Neural cell (in vitro differentiated cells): ENCODE data around the gene PARD3B. TPM values are rescaled to one million over a fixed set of nuclear protein-coding genes. Genes with fewer than 3 reads are reported as not detected.

Source experiments
- H2AFZ ChIP-seq: fragments of 200-600, 300-800 bp; sonication (generic), shearing (Covaris generic); 2 replicates; pipeline ENCODE4 v1.6.0; 2014; ENCODE audit warnings: low read depth, mild to moderate bottlenecking, antibody characterized with exemption, low read length, moderate library complexity
- H3F3A ChIP-seq: fragments of 200-600 bp; shearing (Covaris generic); 2 replicates; pipeline ENCODE4 v1.6.1; 2016; ENCODE audit warnings: mild to moderate bottlenecking, moderate library complexity, mixed read lengths, antibody characterized with exemption, low read length; ENCODE audit not compliant: insufficient read depth, poor library complexity, severe bottlenecking
- H3K27ac ChIP-seq: fragments of 200-600, 300-800 bp; sonication (generic), shearing (Covaris generic); 2 replicates; pipeline ENCODE4 v1.5.1; 2014; ENCODE audit warnings: mild to moderate bottlenecking, low read length, moderate library complexity
- H3K27me3 ChIP-seq: fragments of 300-800, 200-600 bp; sonication (generic), shearing (Covaris generic); 2 replicates; pipeline ENCODE4 v1.6.0; 2014; ENCODE audit warnings: mild to moderate bottlenecking, low read depth, low read length, moderate library complexity; ENCODE audit not compliant: insufficient read depth
- H3K36me3 ChIP-seq: fragments of 300-800, 200-600 bp; sonication (generic), shearing (Covaris generic); 2 replicates; pipeline ENCODE4 v1.5.1; 2014; ENCODE audit warnings: mild to moderate bottlenecking, antibody characterized with exemption, low read length, moderate library complexity; ENCODE audit not compliant: insufficient read depth
- H3K4me2 ChIP-seq: fragments of 300-800, 200-600 bp; sonication (generic), shearing (Covaris generic); 2 replicates; pipeline ENCODE4 v1.6.0; 2014; ENCODE audit warnings: mild to moderate bottlenecking, low read length
- H3K4me3 ChIP-seq: fragments of 300-800, 200-600 bp; sonication (generic), shearing (Covaris generic); 2 replicates; pipeline ENCODE4 v1.5.1; 2014; ENCODE audit warnings: mild to moderate bottlenecking, low read length, moderate library complexity
- H3K79me2 ChIP-seq: fragments of 200-600 bp; shearing (Covaris generic); replicated peaks from 2 replicates; pipeline ENCODE4 v1.6.0; 2014; ENCODE audit warnings: mild to moderate bottlenecking, low read length, moderate library complexity; ENCODE audit not compliant: insufficient read depth
- H3K9ac ChIP-seq: fragments of 300-800, 200-600 bp; sonication (generic), shearing (Covaris generic); 2 replicates; pipeline ENCODE4 v1.6.1; 2016; ENCODE audit warnings: mild to moderate bottlenecking, low read length, mixed read lengths
- H3K9me2 ChIP-seq: fragments of 200-600 bp; shearing (Covaris generic); 2 replicates; pipeline ENCODE4 v1.6.1; 2016; ENCODE audit warnings: mild to moderate bottlenecking, low read length, mixed read lengths; ENCODE audit not compliant: insufficient read depth
- H3K9me3 ChIP-seq: fragments of 200-600, 300-800 bp; sonication (generic), shearing (Covaris generic); 2 replicates; pipeline ENCODE4 v1.6.1; 2016; ENCODE audit warnings: mild to moderate bottlenecking, mixed run types, low read length, moderate library complexity, mixed read lengths
- H4K20me1 ChIP-seq: fragments of 200-600 bp; shearing (Covaris generic); 2 replicates; pipeline ENCODE4 v1.6.1; 2016; ENCODE audit warnings: mild to moderate bottlenecking, mixed run types; ENCODE audit not compliant: insufficient read depth
- EP300 ChIP-seq: fragments of 450-650 bp; conservative IDR thresholded peaks from 2 replicates; pipeline ENCODE4 v1.6.1; 2014; ENCODE audit warnings: antibody characterized with exemption, mild to moderate bottlenecking, moderate library complexity; ENCODE audit not compliant: poor library complexity, severe bottlenecking
- EZH2 ChIP-seq: fragments of 200-600, 300-800 bp; shearing (Covaris generic), sonication (generic); IDR thresholded peaks from 2 replicates; pipeline ENCODE4 v1.6.1; 2014; ENCODE audit warnings: antibody characterized with exemption, low read length, borderline replicate concordance, mild to moderate bottlenecking; ENCODE audit not compliant: insufficient read depth, poor library complexity, severe bottlenecking
- MXI1 ChIP-seq: fragments of 450-650 bp; conservative IDR thresholded peaks from 2 replicates; pipeline ENCODE4 v1.6.1; 2014; ENCODE audit warnings: antibody characterized with exemption, mild to moderate bottlenecking; ENCODE audit not compliant: poor library complexity, severe bottlenecking
- POLR2AphosphoS5 ChIP-seq: IDR thresholded peaks from 2 replicates; pipeline ENCODE4 v1.6.1; 2012
- RAD21 ChIP-seq: fragments of 450-650 bp; conservative IDR thresholded peaks from 2 replicates; pipeline ENCODE4 v1.6.1; 2014; ENCODE audit warnings: antibody characterized with exemption, mild to moderate bottlenecking, moderate library complexity
- SMC3 ChIP-seq: fragments of 450-650 bp; conservative IDR thresholded peaks from 2 replicates; pipeline ENCODE4 v1.6.1; 2014; ENCODE audit warnings: antibody characterized with exemption, mild to moderate bottlenecking, moderate library complexity; ENCODE audit not compliant: poor library complexity
- TAF1 ChIP-seq: IDR thresholded peaks from 2 replicates; pipeline ENCODE4 v1.6.1; 2012; ENCODE audit warnings: low read depth
- polyA plus RNA-seq: library from polyadenylated mRNA; depleted of rRNA; stranded (reverse); fragments of >200 nt; gene quantifications from 2 replicates; pipeline ENCODE4 v1.2.3, GENCODE V29; 2014
- TF ChIP-seq, protein P1 (sequence below): IDR thresholded peaks from 2 replicates; pipeline ENCODE4 v1.6.1; 2012; ENCODE audit warnings: borderline replicate concordance
- TF ChIP-seq, protein P2 (sequence below): fragments of 450-650 bp; IDR thresholded peaks from 2 replicates; pipeline ENCODE4 v1.5.1; 2014; ENCODE audit warnings: antibody characterized with exemption, mild to moderate bottlenecking, moderate library complexity; ENCODE audit not compliant: poor library complexity, severe bottlenecking

PARD3B gene
- polyA plus RNA-seq, 1 donor from 2014 or later: 0.54 TPM

DNA sequence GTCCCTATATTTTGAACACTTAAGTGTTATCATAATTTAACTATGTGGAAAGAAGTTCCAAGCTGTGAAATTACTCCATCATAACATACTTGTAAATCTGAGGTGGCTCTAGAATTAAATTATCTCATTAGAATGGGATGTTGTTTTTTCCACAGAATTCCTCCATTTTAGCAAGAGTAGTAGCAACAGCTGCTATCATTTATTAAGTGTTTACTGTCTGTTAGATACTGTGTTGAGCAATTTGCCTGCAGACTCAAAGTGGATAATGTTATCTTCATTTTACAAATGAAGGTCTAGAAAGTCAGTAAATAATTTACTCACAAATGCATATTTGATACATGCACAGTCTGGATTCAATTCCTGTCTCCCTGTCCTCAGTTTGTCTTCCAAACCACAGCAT lies 632.3 kb downstream of the PARD3B start:
- H3K9me3 ChIP-seq: no peaks in the 10 kb centered on the region
- H3K9ac ChIP-seq: no peak overlapping the region
- no peak overlapping the region for H3K4me3 ChIP-seq
- H3K36me3 ChIP-seq: no peaks in the 10 kb centered on the region
- H3K79me2 ChIP-seq: no peaks in the 10 kb centered on the region
- TF ChIP-seq SMC3 (no peak), TAF1 (no peak)
- H3F3A ChIP-seq: no peaks in the 10 kb centered on the region
- no peaks in the 10 kb centered on the region for H3K9me2 ChIP-seq
- H3K27ac ChIP-seq: no peak overlapping the region
- H3K27me3 ChIP-seq: no peaks in the 10 kb centered on the region
- no peaks in the 10 kb centered on the region for H4K20me1 ChIP-seq
- H2AFZ ChIP-seq: no peak overlapping the region
- H3K4me2 ChIP-seq: no peak overlapping the region

DNA sequence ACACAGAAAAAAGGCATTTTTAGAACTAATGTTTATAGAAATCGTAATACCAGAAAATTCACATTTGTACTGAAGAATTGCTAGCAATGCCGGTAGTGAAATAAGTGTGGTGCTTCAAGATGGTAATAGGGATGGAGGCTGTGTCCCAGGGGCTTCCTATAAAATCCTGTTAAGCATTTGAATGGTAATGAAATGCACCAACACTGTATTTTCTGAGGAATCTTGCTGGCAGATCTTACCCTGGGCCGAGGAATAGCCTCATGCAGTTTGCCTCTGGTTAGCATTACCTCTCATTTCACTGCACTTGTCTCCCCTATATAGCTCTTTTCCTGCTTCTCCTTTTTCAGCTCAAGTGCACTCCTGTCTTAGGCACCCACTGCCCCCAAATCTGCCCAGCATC lies 635.5 kb downstream of the PARD3B start:
- H2AFZ ChIP-seq: peak overlapping the region; percentile 25
- TF ChIP-seq MXI1 (no peak), TAF1 (no peak), EZH2 (no peak), EP300 (no peak), SMC3 (no peak), POLR2AphosphoS5 (no peak), RAD21 (no peak)
- TF ChIP-seq, protein P1, sequence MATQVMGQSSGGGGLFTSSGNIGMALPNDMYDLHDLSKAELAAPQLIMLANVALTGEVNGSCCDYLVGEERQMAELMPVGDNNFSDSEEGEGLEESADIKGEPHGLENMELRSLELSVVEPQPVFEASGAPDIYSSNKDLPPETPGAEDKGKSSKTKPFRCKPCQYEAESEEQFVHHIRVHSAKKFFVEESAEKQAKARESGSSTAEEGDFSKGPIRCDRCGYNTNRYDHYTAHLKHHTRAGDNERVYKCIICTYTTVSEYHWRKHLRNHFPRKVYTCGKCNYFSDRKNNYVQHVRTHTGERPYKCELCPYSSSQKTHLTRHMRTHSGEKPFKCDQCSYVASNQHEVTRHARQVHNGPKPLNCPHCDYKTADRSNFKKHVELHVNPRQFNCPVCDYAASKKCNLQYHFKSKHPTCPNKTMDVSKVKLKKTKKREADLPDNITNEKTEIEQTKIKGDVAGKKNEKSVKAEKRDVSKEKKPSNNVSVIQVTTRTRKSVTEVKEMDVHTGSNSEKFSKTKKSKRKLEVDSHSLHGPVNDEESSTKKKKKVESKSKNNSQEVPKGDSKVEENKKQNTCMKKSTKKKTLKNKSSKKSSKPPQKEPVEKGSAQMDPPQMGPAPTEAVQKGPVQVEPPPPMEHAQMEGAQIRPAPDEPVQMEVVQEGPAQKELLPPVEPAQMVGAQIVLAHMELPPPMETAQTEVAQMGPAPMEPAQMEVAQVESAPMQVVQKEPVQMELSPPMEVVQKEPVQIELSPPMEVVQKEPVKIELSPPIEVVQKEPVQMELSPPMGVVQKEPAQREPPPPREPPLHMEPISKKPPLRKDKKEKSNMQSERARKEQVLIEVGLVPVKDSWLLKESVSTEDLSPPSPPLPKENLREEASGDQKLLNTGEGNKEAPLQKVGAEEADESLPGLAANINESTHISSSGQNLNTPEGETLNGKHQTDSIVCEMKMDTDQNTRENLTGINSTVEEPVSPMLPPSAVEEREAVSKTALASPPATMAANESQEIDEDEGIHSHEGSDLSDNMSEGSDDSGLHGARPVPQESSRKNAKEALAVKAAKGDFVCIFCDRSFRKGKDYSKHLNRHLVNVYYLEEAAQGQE: no peak
- TF ChIP-seq, protein P2, sequence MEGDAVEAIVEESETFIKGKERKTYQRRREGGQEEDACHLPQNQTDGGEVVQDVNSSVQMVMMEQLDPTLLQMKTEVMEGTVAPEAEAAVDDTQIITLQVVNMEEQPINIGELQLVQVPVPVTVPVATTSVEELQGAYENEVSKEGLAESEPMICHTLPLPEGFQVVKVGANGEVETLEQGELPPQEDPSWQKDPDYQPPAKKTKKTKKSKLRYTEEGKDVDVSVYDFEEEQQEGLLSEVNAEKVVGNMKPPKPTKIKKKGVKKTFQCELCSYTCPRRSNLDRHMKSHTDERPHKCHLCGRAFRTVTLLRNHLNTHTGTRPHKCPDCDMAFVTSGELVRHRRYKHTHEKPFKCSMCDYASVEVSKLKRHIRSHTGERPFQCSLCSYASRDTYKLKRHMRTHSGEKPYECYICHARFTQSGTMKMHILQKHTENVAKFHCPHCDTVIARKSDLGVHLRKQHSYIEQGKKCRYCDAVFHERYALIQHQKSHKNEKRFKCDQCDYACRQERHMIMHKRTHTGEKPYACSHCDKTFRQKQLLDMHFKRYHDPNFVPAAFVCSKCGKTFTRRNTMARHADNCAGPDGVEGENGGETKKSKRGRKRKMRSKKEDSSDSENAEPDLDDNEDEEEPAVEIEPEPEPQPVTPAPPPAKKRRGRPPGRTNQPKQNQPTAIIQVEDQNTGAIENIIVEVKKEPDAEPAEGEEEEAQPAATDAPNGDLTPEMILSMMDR: no peak
- no peaks in the 10 kb centered on the region for H3K9me2 ChIP-seq
- H3K36me3 ChIP-seq: no peaks in the 10 kb centered on the region
- no peak overlapping the region for H3K4me3 ChIP-seq
- no peaks in the 10 kb centered on the region for H3K79me2 ChIP-seq
- H4K20me1 ChIP-seq: no peaks in the 10 kb centered on the region
- H3K27ac ChIP-seq: peak overlapping the region; percentile 24
- no peaks in the 10 kb centered on the region for H3F3A ChIP-seq
- no peaks in the 10 kb centered on the region for H3K27me3 ChIP-seq
- H3K4me2 ChIP-seq: no peak overlapping the region
- no peaks in the 10 kb centered on the region for H3K9me3 ChIP-seq
- H3K9ac ChIP-seq: no peak overlapping the region

DNA sequence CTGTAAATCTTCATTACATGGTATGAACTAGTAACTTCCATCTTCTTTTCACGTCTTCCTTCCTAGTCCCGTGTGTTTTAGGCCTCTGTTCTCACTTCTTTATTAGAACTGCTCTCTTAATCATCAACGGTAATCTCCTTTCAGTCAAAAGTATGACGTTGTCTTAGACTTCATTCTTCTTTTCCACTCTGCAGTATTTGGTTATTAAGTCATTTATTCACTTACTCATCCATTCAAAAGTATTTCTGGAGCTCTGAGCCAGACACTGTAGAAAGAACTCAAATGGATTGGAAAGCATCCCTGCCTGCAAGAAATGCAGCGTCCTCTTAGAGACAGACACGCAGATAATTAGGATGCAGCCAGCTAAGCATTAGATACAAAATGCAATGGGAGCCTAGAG lies 642.5 kb downstream of the PARD3B start:
- no peak for TF ChIP-seq MXI1
- no peak for TF ChIP-seq TAF1
- TF ChIP-seq EP300: no peak
- TF ChIP-seq POLR2AphosphoS5: no peak
- no peak for TF ChIP-seq EZH2
- no peak for TF ChIP-seq SMC3
- TF ChIP-seq, protein P1: no peak
- TF ChIP-seq, protein P2: no peak
- no peak for TF ChIP-seq RAD21

More for the DNA sequence above, 642.5 kb downstream of the PARD3B start:
- H4K20me1 ChIP-seq: no peaks in the 10 kb centered on the region
- H3K79me2 ChIP-seq: no peaks in the 10 kb centered on the region
- H3K4me3 ChIP-seq: peak overlapping the region; percentile 42
- H3F3A ChIP-seq: no peaks in the 10 kb centered on the region
- H3K36me3 ChIP-seq: no peaks in the 10 kb centered on the region
- H3K4me2 ChIP-seq: no peak overlapping the region
- no peaks in the 10 kb centered on the region for H3K9me2 ChIP-seq
- H2AFZ ChIP-seq: no peak overlapping the region
- peak overlapping the region; percentile 56 for H3K27ac ChIP-seq
- H3K9me3 ChIP-seq: no peaks in the 10 kb centered on the region
- no peaks in the 10 kb centered on the region for H3K27me3 ChIP-seq
- no peak overlapping the region for H3K9ac ChIP-seq
